ENCODE measurements around the gene TTC23L. TPM values are rescaled to one million over a fixed set of nuclear protein-coding genes. Genes with fewer than 3 reads are reported as not detected.

The TTC23L gene
- total and polyA plus RNA-seq, 8 donors: 0.15 to 1.5 (median 0.89) TPM; not detected in 5

DNA sequence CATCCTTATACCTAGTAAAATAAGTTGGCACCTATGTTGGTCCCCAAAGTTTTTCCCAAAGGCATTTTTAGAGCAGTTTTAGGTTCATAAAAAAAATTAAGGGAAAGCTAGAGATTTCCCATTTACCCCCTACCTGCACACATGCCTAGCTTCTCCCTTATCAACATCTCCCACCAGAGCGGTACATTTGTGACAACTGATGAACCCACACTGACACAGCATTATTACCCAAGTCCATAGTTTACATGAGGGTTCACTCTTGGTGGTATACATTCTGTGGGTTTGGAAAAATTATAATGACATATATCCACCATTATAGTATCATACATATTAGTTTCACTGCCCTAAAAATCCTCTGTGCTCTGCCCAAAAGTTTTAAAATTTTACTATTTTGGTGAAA, 64.3 kb downstream of the TTC23L start:
- H3K36me3 ChIP-seq: peaks cover 0 to 36% (median 22%) of the 10 kb centered on the region in 4 donors
- TF ChIP-seq CTCF (IDR thresholded peaks at IDR 0.05): no peak
- no peak for TF ChIP-seq POLR2A (IDR thresholded peaks at IDR 0.05)
- no peak for TF ChIP-seq POLR2AphosphoS5 (IDR thresholded peaks at IDR 0.05)
- no peak for TF ChIP-seq EP300 (IDR thresholded peaks at IDR 0.05)
- no peak overlapping the region for H3K27ac ChIP-seq
- intact Hi-C loops (cut with DNase I; ENCODE audit: low total_unique reads): no loop called here
- no peaks in the 10 kb centered on the region for H3K9me3 ChIP-seq
- no peak overlapping the region for H3K4me3 ChIP-seq
- no peaks in the 10 kb centered on the region for H3K27me3 ChIP-seq
- H3K4me1 ChIP-seq: no peaks in the 10 kb centered on the region
- 65 to 100% (median 88%) methylated on average over 1 of the region's 1 CpG for WGBS, 5 donors
- DNase-seq: no peak

DNA sequence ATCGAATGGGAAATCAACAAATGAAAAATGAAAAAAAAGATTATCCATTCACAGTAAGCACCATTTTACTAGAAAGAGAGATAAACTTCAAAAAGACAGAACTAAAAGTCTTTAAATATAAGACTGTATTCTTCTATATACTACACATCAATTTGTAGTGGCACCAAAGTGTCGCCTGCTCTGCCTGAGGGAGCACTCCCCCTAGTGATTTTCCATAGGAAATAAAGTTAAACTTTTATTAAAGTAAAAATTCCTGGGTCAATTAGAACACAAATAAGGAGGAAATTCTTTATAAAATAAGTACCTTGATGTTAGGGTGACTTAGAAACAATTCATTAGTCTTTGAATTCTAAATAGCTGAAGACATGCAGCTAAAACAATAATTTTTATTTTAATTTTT, 66.6 kb downstream of the TTC23L start:
- Histone ChIP-seq H3K27ac (no peak overlapping the region), H3K27me3 (no peaks in the 10 kb centered on the region), H3K4me1 (no peaks in the 10 kb centered on the region), H3K4me3 (no peak overlapping the region), H3K9me3 (no peaks in the 10 kb centered on the region), H3K36me3 (peaks cover 0 to 59% (median 45%) of the 10 kb centered on the region in 4 donors)
- 72 to 86% (median 81%) methylated on average over 2 of the region's 2 CpGs for whole genome bisulfite sequencing, 5 donors
- intact Hi-C loops (cut with DNase I; ENCODE audit: low total_unique reads): no loop called here
- TF ChIP-seq POLR2A (IDR thresholded peaks at IDR 0.05) (no peak), CTCF (IDR thresholded peaks at IDR 0.05) (peak in 1 of 7 experiments; percentile 18)
- DNase-seq: peak in 1 of 2 donors; percentile 26

GRCh38 chr5:34913072-34913471, 74.1 kb downstream of the TTC23L start:
- whole genome bisulfite sequencing, 5 donors: 63 to 83% (median 78%) methylated on average over 2 of the region's 2 CpGs
- no peaks in the 10 kb centered on the region for H3K27me3 ChIP-seq
- peaks cover 3 to 47% (median 45%) of the 10 kb centered on the region in 4 donors for H3K36me3 ChIP-seq
- H3K4me3 ChIP-seq: no peak overlapping the region
- no peaks in the 10 kb centered on the region for H3K9me3 ChIP-seq
- peaks cover 28 to 46% (median 36%) of the 10 kb centered on the region in 4 donors for H3K4me1 ChIP-seq
- no peak for DNase-seq
- H3K27ac ChIP-seq: peak overlapping the region in 1 of 5 donors; percentile 28
- intact Hi-C loops (cut with DNase I; ENCODE audit: low total_unique reads): no loop called here
- TF ChIP-seq CTCF (IDR thresholded peaks at IDR 0.05) (no peak), EP300 (IDR thresholded peaks at IDR 0.05) (no peak), POLR2A (IDR thresholded peaks at IDR 0.05) (no peak), POLR2AphosphoS5 (IDR thresholded peaks at IDR 0.05) (no peak)

DNA sequence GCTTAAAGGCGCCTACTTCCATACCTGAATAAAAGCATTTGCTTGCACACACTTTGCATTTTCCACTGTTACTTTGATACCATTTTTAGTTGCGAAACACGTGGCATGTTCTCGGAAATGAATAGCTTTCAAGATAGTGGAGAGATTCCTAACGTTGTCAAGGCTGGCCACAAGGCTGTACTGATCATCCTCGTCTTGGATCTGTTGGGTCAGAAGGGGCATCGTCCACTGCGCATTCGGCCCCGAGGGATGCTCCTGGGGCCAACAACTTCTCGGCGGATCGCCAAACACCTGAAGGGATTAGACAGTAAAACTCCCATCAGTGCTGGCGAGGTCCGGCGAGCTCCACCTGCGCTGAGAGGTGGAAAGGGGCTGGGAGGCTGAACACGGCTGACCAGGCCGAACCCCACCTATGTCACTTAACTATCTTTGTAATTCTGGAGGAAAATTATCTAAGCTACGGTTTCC, 75.7 kb downstream of the TTC23L start:
- Histone ChIP-seq H3K9me3 (no peaks in the 10 kb centered on the region), H3K4me3 (peak overlapping the region; percentile 78 to 88 (median 87)), H3K4me1 (peaks cover 28 to 46% (median 37%) of the 10 kb centered on the region in 4 donors), H3K27me3 (no peaks in the 10 kb centered on the region), H3K36me3 (peaks cover 3 to 43% (median 38%) of the 10 kb centered on the region in 4 donors), H3K27ac (peak overlapping the region; percentile 87 to 92 (median 88))
- 1 to 3% (median 1%) methylated on average over 14 to 20 of the region's 20 CpGs for WGBS, 5 donors
- TF ChIP-seq POLR2A (IDR thresholded peaks at IDR 0.05) (no peak), CTCF (IDR thresholded peaks at IDR 0.05) (no peak)
- DNase-seq: peak; percentile 36 to 50
- intact Hi-C loops (cut with DNase I; ENCODE audit: low total_unique reads): no loop called here
